Erythroblast (primary cell): ENCODE data around the gene CCM2L.

ENCODE experiments used
- GATA1 ChIP-seq: IDR thresholded peaks from 2 replicates; pipeline ENCODE4 v1.6.1; 2011; ENCODE audit warnings: low read depth, mild to moderate bottlenecking, control low read depth, low read length, moderate library complexity
- POLR2A ChIP-seq: IDR thresholded peaks from 2 replicates; pipeline ENCODE4 v1.6.1; 2011; ENCODE audit warnings: mild to moderate bottlenecking, low read length

- TF ChIP-seq POLR2A, result no peak
- TF ChIP-seq GATA1, result no peak
These were observed 33.2 kb upstream of the CCM2L start for GRCh38 chr20:31977080-31977479.
